HFF-Myc (cell line): ENCODE data around the gene CIAO2B.

Experiments used
- DNase-seq: peaks from one replicate; pipeline ENCODE4 v3.0.0-alpha.2; 2011; ENCODE audit warnings: low read depth; ENCODE audit errors: extremely low read depth
- H3K4me3 ChIP-seq: replicated peaks from 2 replicates; pipeline ENCODE4 v1.5.1; 2011; ENCODE audit warnings: low read depth, mild to moderate bottlenecking, control low read depth, low read length
- TF ChIP-seq, protein P1 (sequence below): IDR thresholded peaks from 2 replicates; pipeline ENCODE4 v1.5.1; 2012; ENCODE audit warnings: mild to moderate bottlenecking, low read depth, low read length, control low read depth; ENCODE audit errors: missing control alignments

Gene CIAO2B

DNA sequence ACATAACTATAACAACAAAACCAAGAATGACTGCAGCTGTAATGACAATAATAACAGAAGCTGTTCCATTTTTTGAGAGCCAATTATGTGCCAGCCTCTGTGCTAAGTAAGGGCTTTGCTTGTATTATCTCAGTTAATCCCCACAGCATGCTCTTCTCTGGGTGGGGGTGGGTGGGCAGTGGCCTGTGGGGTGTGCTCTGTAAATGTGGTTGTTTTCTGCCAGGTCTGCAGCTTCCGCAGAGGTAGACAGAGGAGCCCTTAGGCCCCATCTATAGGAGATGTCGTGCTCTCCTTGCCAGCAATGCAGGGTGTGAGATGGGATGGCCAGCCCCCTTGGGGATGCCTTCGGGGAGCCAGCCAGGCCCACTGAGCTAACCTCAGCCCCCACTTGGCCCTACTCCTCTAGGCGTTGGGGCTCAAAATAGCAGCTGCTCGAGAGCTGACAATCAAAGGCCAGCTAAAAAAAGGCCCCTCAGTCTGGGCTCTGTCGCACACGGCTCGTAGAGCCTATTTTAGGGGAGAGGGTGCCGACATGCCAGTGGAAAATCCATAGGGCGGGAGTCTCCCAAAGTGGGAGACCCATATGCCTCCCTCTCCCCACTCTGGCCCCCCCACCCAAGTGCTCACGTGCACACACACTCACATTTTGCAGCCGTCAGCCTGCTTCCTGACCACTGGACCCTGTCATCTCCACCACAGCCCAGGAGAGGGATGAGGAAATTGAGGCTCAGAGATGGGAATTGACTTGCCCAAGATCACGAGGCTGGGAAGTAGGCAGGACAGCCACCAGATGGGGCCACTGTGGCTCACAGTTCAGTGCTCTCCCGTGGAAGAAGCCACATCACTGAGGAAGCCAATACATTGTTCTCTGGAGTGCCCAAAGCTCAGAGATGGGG, 31.3 kb downstream of the CIAO2B start:
- TF ChIP-seq, protein P1, sequence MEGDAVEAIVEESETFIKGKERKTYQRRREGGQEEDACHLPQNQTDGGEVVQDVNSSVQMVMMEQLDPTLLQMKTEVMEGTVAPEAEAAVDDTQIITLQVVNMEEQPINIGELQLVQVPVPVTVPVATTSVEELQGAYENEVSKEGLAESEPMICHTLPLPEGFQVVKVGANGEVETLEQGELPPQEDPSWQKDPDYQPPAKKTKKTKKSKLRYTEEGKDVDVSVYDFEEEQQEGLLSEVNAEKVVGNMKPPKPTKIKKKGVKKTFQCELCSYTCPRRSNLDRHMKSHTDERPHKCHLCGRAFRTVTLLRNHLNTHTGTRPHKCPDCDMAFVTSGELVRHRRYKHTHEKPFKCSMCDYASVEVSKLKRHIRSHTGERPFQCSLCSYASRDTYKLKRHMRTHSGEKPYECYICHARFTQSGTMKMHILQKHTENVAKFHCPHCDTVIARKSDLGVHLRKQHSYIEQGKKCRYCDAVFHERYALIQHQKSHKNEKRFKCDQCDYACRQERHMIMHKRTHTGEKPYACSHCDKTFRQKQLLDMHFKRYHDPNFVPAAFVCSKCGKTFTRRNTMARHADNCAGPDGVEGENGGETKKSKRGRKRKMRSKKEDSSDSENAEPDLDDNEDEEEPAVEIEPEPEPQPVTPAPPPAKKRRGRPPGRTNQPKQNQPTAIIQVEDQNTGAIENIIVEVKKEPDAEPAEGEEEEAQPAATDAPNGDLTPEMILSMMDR, result no peak
- no peak overlapping the region for H3K4me3 ChIP-seq
- no peak for DNase-seq

DNA sequence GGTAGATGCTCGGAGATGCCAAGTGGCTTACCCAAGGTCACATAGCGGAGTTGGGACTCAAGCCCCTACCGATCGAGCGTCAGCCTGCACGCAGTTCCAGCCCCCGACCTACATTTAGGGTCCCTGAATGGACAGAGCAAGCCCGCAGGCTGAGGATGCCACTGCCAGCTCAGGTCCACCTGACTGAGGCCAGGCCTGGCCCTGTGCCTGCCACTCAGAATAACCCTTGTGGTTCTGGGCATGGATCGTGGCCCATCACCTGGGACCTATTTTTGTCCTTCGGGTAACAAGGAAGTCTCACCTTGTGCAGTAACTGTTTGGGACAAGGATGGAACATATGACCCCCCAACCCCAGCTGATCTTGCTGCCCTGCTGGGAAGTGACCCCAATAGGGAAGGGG, 32.6 kb downstream of the CIAO2B start:
- TF ChIP-seq, protein P1, result no peak
- H3K4me3 ChIP-seq, result no peak overlapping the region
- no peak for DNase-seq

DNA sequence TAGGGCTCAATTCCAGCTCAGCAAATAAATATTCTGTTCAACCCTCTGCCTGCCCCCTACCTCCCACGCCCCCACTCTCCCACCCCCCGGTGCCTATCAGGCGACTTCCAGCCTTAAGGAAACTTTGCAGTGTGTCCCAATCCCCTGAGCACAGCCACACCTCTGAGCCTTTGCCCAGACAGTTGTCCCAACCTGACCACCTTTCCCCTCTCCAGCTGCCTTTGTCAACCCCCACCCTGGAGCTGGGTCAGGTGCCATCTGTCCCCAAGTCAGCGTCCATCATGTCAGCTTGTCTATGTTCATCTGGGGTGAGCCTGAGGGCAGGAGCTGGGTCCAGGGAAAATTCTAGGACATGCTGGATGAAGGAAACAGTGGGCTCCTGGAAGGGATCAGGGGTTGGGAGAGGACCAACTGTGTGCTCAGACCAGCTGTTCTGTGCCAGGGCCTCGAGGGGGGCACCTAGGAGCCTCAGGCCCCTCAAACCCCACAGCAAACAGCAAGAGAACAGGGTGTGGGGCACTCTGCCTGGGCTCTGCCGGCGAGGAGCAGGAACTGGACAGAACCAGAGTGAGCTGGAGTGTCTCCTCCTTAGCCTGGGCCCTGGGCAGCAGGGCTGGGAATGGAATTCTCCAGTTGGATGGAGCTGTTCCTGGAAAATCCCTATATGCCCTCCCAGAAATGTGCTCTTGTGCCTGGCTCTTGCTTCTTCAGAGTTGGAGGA, 33.3 kb downstream of the CIAO2B start:
- DNase-seq, result no peak
- H3K4me3 ChIP-seq, result no peak overlapping the region
- TF ChIP-seq, protein P1, result no peak

DNA sequence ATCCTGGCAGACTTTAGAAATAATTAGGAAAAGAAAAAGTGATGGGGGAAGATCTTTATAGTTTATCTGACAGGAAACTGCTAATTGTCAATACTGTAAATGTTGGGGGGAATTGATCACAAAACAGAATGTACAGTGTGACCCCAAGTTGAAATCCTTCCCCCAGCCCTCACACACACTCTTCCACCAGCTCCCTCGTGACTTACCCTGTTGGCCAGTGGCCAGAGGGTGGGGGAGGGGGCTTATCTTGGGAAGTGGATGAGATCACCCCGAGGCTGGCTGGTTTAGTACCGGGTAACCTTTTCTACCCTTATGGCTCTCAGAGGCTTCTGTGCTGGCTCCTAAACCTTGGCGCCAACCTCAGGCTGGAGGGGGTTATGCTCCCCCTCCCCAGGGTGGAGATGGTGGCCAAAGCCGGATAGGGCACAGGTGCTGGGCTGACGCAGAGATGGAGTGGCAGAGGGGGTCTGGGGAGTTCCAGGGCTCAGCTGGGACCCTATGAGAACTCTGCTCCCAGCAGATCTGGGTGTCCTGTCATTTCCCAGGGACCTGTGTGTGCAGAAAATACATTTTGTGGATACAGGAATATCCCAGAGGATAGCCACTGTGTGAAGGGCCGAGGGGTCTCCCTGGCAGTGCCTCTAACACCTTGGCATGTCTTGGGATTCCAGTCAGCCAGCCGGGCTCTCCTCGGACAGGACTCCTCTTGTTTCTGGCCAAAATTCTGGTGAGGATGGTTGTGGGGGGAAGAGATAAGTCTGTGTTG, 34.1 kb downstream of the CIAO2B start:
- no peak for DNase-seq
- no peak overlapping the region for H3K4me3 ChIP-seq

DNA sequence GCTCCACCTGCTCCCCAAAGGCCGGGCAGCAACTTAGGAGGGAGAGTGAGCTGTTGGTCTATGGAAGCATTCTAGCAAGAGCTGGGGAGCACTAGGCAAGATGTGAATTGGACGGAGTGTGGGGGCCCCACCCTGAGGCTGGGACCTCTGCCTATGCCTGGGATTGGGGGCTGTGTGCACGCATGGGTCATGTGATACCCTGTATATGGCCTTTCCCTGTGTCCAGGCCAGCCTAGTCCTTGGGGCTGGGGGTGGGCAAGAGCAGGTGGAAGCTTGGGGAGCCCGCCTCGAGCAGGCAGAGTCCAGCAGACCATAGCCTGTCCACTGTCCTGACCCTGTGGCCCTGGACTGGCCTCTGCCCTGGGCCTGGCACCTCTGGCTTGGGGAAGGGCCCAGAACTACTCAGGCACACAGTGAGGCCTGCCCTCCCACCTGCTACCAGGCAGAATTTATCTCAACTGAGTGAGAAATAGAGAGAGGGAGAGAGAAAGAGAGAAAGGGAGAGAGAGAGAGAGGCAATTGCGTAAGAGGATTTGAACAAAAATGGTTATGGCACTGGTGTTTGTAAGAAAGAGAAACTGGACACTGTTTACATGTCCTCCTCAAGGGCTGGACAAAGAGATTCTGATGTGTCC, 34.8 kb downstream of the CIAO2B start:
- TF ChIP-seq, protein P1, result no peak
- no peak overlapping the region for H3K4me3 ChIP-seq
- DNase-seq, result no peak

More for the DNA sequence above, 34.1 kb downstream of the CIAO2B start:
- TF ChIP-seq, protein P1, result no peak

DNA sequence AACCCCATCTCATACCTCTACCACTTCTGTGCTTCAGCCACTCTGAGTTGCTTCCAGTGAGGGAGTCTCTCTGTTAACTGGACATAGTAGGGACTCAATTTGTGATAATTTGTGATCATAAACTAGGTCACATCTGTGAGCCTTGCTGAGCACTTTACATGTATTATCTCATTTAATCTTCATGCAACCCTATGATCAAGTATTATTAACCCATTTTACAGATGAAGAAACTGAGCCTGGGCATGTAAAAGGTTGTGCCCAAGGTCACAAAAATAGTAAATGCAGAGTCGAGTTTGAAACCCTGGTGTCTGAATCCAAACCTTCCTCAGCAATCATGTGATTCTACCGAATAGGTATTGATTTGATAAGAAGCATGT, 35.3 kb downstream of the CIAO2B start:
- TF ChIP-seq, protein P1, result no peak
- no peak for DNase-seq
- H3K4me3 ChIP-seq, result no peak overlapping the region
